Activated CD8-positive, alpha-beta memory T cell treated with anti-CD3 and anti-CD28 coated beads, Interleukin-2, amount 50 U/mL, for 24 hours (primary cell): ENCODE data around the gene BCL2L12.

Source experiments
- DNase-seq: peaks from one replicate; pipeline ENCODE4 v3.0.0-alpha.2; 2020; ENCODE audit errors: extremely low read depth

Gene BCL2L12

DNA sequence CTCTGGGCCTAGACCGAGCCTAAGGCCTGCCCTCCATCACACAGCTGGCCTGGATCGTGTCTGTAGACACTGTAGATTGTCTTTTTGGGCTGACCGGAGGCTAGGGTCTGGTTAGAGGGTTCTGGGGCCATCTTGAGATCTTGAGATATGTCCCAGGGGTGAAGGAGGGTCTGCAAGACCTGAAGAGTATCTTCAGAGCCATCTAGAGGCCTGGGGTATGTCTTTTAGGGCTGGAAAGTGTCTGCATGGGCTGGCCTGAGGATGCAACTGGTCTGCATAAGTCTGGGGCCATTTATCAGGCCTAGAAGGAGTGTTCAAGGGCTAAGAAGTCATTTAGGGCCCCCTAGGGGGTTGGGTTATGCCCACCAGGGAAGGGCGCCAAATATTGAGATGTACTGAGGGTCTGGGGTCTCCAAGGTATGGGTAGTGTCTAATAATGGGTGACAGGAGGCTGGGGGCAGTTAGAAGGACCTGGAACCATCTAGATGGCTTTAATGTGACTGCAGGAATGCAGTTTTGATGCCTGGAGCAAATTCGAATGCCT is 23.2 kb upstream of the BCL2L12 start:
- DNase-seq, result no peak

DNA sequence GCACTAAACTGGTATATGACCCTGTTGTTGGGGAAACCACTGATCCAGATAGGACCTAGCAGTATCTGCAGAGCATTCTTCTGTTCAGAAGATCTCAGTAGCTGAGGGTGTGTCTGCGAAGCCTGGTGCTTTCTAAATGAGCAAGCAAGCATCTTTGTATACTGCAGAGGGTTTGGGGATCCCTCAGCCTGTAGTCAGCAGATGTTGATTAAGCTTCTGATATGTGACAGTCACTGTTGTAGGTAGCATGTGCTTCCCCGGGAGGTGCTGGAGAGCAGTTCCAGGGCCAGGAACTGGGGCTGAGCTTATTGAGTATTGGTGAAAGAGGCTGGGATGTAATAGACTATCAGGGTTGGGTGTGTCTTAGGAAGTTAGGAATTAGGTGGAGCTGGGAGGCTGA is 22.3 kb upstream of the BCL2L12 start:
- DNase-seq, result no peak

DNA sequence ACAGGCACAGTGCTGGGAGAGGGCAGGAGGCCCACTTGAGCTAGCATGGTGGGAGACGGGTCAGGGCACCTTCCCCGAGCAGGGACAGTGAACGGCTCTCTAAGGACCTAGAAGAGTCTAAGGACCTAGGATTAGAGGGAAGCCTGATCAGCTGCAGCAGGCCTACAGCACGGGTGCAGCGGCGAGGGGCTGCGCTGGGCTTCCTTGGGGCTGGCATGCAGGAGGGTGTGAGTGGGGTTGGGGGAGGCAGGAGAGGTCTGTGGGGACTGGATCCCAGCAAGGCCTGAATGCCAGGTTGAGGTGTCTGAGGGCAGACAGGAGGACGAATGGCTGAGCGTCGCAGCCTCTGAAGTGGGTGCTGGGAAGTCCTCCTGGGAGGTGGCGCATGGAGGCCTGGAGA is 20.1 kb upstream of the BCL2L12 start:
- DNase-seq, result no peak

DNA sequence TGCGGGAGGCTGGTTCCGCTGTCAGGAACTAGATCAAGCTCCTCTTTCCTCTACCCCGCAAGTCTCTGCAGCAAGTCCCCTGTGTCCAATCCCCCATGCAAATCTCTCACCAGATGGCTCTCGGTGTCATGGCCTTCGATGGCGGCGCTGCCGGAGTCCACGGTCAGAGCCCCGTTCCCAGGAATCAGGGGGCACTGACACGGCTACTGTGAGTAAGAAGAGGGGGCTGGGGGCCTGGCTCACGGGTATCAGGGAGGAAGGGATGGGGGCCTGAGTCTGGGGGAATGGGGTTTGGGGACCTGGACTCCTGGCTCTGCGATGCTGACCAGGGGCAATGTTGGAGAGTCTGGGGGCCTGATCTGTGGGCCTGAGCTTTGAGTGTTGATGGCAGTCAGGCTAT is 19.7 kb upstream of the BCL2L12 start:
- DNase-seq, result no peak

DNA sequence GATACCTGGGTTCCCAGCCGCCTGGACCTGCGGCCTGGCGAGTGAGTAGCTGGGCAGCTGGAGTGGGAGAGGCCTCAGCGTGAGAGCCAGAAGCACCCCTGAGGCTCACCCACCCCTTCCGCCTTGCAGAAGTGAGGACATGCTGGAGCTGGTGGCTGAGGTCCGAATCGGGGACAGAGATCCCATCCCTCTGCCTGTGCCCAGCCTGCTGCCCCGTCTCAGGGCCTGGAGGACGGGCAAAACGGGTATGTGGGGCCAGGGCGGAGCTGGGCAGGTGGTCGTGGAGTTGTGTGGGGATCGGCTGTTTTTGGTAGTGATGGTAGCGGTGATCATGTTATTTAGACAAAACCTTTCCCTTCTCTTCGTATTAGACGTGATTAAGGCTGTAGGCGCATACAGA is 19.1 kb upstream of the BCL2L12 start:
- DNase-seq, result no peak

DNA sequence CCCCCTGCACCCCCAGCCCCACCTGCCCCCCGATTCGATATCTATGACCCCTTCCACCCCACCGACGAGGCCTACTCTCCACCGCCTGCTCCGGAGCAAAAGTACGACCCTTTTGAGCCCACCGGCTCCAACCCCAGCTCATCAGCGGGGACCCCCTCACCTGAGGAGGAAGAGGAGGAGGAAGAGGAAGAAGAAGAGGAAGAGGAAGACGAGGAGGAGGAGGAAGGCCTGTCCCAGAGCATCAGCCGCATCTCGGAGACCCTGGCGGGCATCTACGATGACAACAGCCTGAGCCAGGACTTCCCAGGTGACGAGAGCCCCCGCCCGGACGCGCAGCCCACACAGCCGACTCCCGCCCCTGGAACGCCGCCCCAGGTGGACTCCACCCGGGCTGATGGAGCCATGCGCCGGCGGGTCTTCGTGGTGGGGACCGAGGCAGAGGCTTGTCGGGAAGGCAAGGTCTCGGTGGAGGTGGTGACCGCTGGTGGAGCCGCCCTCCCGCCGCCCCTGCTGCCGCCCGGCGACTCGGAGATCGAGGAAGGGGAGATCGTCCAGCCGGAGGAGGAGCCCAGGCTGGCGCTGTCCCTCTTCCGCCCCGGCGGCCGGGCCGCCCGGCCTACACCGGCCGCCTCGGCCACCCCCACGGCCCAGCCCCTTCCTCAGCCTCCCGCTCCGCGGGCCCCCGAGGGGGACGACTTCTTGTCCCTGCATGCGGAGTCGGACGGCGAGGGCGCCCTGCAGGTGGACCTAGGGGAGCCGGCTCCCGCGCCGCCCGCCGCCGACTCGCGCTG is 14.5 kb upstream of the BCL2L12 start:
- no peak for DNase-seq

DNA sequence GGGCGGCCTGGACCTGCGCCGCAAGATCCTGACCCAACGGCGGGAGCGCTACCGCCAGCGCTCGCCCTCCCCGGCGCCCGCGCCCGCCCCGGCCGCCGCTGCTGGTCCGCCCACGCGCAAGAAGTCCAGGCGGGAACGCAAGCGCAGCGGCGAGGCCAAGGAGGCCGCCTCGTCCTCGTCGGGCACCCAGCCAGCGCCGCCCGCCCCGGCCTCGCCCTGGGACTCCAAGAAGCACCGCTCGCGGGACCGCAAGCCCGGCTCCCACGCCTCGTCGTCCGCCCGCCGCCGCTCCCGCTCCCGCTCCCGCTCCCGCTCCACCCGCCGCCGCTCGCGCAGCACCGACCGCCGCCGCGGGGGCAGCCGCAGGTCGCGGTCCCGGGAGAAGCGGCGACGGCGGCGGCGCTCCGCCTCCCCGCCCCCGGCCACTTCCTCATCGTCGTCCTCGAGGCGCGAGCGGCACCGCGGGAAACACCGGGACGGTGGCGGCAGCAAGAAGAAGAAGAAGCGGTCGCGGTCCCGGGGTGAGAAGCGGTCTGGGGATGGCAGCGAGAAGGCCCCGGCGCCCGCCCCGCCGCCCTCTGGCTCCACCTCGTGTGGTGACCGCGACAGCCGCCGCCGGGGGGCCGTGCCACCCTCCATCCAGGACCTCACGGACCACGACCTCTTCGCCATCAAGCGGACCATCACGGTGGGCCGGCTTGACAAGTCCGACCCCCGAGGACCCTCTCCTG is 13.7 kb upstream of the BCL2L12 start:
- DNase-seq, result no peak

DNA sequence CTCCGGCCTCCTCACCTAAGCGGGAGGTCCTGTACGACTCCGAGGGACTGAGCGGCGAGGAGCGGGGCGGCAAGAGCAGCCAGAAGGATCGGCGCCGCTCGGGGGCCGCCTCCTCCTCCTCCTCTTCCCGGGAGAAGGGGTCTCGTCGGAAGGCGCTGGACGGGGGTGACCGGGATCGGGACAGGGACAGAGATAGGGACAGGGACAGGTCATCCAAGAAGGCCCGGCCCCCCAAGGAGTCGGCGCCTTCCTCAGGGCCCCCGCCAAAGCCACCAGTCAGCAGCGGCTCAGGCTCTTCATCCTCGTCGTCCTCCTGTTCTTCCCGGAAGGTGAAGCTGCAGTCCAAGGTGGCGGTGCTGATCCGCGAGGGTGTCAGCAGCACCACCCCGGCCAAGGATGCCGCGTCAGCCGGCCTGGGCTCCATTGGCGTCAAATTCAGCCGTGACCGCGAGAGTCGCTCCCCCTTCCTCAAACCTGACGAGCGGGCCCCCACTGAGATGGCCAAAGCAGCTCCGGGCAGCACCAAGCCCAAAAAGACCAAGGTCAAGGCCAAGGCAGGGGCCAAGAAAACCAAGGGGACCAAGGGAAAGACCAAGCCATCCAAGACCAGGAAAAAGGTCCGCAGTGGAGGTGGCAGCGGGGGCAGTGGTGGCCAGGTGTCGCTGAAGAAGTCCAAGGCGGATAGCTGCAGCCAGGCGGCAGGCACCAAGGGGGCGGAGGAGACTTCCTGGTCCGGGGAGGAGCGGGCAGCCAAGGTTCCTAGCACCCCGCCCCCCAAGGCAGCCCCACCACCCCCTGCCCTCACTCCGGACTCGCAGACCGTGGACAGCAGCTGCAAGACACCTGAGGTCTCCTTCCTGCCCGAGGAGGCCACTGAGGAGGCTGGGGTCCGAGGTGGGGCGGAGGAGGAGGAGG is 12.9 kb upstream of the BCL2L12 start:
- no peak for DNase-seq

DNA sequence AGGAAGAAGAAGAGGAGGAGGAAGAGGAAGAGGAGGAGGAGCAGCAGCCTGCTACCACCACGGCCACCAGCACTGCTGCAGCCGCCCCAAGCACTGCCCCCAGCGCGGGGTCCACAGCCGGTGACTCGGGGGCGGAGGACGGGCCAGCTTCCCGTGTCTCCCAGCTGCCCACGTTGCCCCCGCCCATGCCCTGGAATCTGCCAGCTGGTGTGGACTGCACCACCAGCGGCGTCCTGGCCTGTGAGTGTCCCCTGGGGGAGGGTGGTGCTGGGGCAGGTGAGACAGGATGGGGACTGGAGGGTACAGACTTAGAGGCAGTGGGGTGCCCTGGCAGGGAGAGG is 12.3 kb upstream of the BCL2L12 start:
- no peak for DNase-seq

DNA sequence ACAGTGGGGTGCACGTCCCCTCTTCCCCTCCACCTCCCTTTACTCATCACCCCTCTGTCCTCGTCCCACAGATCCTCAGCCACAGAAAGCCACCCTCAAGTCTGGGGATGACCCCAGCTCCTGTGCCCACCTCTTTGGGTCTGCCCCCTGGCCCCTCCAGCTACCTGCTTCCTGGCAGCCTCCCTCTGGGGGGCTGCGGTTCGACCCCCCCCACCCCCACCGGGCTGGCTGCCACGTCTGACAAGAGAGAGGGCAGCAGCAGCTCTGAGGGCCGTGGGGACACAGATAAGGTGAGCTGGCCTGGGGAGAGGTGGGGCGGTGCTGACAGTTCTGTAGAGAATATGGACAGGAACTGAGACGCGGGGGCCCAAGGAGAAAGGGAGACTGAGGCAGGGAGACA is 11.2 kb upstream of the BCL2L12 start:
- DNase-seq, result no peak

DNA sequence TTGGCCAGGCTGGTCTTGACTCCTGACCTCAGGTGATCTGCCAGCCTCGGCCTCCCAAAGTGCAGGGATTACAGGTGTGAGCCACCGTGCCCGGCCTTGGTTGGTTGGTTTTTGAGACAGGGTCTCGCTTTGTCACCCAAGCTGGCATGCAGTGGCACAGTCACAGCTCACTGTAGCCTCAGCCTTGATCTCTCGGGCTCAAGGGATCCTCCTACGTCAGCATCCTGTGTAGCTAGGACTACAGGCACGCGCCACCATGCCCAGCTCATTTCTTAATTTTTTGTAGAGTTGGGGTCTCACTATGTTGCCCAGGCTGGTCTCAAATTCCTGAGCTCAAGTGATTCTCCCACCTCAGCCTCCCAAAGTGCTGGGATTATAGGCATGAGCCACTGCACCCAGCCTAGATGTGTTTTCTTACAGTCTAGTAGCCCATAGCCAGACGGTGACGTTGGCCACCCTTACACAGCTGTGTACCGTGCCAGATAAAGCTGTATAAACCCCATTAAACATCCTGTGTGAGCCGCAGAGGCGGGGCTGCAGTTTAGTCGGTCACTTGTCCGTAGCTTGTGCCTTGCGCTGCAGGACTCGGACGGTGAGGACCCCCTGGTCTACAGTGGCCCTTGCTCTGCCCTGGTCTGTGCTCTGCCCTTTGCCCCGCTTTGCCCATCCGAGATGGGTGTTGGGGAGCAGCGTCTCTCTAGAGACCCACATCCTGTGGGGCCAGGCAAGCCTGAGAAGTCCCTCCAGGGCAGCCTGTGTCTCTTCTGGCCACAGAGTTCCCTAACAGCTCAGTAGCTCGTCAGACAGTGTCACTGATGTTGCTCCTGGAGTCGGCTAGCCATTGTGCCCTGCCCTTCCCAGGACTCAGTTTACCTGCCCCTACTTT is 9.9 kb upstream of the BCL2L12 start:
- DNase-seq, result no peak

DNA sequence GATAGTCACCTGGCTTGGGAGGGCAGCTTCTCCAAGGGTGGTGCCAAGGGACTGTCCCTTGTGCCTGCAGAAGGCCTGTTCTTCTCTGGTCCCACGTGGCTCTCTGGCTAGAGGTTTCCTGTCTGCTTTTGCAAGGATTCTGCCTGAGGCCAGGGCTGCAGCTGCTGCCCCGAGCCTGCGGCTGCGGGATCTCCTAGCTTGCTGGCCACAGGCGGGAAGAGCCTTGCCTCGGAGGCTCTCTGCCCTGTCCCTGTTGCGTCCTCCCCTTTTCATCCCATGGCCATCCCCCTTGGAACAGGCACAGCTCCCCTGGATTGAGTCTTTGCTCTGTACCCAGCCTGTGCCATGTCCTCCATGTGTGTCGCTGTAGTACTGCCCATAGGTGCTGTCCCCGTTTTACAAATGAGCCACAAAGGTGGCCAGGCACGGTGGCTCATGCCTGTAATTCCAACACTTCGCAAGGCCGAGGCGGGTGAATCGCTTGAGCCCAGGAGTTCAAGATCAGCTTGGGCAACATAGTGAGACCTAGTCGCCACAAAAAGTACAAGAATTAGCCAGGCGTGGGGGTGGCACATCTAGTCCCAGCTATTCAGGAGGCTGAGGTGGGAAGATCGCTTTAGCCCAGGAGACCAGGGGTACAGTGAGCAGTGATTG is 9.2 kb upstream of the BCL2L12 start:
- DNase-seq, result no peak

DNA sequence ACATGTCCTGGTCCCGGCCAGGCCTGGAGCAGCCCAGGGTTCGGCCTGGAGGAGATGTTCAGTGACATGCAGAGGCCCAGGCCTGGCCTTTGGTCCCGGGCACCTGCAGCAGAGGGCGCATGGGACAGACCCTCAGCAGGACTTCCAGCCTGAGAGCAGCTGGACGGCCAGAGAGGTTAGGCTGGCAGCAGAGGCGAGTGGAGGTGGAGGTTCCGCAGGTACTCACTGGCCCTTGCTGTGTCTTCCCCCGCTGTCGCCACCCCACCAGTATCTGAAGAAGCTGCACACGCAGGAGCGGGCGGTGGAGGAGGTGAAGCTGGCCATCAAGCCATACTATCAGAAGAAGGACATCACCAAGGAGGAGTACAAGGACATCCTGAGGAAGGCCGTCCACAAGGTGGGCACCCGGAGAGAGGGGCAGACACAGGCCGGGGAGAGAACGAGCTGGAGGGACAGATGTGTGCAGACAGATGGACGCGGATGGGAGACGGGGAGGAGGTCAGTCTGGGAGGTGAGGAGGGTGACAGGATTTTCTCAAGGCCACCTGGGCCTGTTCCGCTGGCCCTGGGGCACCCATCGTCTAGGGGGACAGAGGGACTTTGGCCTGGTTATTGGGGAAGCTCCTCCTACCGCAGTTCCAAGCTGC is 8.1 kb upstream of the BCL2L12 start:
- DNase-seq, result no peak

DNA sequence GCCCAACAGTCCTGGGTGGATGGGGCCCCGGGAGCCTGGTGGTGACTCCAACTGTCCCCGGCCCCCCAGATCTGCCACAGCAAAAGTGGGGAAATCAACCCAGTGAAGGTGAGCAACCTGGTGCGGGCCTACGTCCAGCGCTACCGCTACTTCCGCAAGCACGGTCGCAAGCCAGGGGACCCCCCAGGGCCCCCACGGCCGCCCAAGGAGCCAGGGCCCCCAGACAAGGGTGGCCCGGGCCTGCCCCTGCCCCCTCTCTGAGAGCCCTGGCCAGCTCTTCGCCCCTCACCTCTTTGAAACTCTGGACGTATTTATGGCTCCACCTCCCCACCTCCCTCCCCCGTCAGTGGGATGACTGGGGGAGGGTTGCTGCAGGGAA is 7.6 kb upstream of the BCL2L12 start:
- DNase-seq, result no peak

DNA sequence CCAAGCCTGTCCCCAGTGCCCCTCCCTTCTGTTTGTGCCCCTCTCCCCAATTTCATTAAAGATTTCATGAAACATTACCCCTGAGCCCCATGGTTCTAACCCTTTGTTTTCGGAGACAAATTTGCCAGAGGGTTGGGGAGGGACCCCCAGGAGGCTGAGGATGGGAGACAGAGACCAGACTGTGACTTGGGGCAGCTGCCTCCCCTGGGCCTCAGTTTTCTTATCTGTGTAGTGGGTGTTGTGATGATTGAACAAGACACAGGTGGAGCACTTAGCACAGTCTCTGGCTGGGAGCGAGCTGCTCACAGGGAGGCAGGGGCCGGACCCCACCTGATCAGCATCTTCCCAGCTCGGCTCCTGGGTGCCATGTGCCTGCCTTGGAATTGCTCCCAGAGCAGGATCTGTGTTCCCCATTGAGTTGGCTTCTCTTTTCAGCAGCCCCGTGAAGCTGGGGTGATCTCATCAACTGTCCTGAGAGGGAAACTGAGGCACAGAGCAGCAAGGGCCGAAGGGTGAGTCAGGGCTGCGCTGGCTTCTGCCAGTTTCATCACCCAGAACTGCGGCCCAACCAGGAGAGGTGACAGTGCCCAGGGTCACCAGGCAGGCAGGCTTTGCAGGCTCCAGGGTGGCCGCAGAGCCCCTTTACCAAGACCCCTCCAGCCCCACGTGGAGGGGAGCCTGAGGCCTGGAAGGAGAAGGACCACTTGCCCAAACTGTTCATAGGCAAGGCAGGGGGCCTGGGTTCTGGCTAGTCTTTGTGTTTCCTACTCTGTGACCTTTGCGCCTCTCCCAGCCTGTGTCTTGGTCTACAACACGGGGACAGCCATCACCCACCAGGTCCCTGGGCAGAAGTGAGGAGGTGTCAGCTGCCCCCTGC is 6.9 kb upstream of the BCL2L12 start:
- DNase-seq, result no peak

DNA sequence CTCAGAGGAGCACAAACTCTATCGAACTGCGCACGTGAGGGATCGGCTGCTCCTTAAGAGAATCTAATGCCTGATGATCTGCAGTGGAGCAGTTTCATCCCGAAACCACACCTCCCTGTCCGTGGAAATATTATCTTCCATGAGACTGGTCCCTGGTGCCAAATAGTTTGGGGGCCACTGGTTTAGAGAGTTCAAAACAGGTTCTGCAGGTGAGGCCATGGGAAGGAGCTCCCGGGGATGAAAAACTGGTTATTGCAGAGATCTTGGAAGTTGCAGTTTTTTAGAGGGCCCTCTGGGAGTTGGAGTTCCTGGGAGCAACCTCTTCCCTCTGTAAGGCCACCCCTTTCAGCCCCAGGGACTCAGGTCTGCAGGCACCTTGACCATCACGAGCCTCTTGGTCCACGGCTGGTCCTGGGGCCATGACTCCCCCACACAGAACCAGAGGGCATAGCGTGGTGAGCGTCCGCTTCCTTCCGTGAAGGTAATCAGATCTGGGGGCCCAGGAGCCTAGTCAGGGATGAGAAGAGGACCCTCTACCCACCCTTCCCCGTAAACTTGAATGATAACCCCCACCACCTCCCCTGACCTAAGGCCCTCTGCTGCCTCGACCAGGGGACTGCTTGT is 5.3 kb upstream of the BCL2L12 start:
- no peak for DNase-seq

DNA sequence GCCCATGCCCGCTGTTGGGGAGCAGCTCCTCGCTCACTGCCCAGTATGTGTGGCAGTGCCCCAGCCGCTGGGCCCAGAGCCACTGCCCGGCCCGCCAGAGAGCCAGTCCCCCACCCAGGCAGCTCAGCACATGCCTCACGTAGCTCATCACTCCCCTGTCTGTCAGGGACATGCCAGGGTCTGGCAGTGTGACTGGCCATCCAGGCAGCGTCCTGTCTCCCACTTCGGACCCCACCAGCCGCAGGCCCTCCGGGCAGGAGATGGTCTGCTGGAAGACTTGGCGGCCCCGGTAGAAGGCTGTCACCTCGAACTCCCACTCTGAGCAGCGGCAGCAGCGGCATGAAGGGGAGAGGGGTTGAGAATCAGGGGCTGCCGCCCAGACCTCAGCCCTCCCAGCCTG is 3.7 kb upstream of the BCL2L12 start:
- DNase-seq, result no peak

DNA sequence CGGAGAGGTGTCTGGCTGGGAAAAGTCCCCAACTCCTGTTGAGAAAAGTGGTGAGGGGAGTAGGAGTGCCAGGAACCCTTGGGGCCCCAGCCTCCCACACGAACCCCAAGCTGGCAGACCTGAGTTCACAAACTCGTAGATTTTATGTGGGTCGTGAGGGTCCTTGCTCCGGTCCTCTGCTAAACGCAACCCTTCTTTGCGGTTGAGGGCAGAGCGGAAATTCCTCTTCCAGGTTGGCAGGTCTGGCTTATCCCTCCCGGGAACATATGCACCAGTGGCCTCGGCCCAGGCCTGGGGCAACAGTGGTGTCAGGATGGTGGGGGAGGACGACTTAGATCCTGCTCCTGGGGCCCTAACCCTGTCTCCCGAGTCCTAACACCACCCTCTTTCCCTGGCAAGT is 2.5 kb upstream of the BCL2L12 start:
- DNase-seq, result no peak
